ENCODE data around the gene FMN2. TPM values are rescaled to one million over a fixed set of nuclear protein-coding genes. Genes with fewer than 3 reads are reported as not detected.

Gene FMN2
- total RNA-seq, 1 experiment from 2014 or later, result 4.6 TPM

GRCh38 chr1:240503558-240503957 is 411.9 kb downstream of the FMN2 start:
- Histone ChIP-seq H3F3A (ENCODE audit: low read length, unreplicated experiment) (no peaks in the 10 kb centered on the region), H3K4me1 (ENCODE audit: insufficient read depth, low read length) (peaks cover 14% of the 10 kb centered on the region), H4K20me1 (ENCODE audit: low read length) (no peaks in the 10 kb centered on the region), H3K9me3 (ENCODE audit: low read length) (no peaks in the 10 kb centered on the region), H3K9ac (ENCODE audit: low read length) (no peak overlapping the region), H3K36me3 (ENCODE audit: low read depth, low read length) (no peaks in the 10 kb centered on the region), H2AFZ (ENCODE audit: low read length) (no peak overlapping the region), H3K79me2 (ENCODE audit: low read length) (no peaks in the 10 kb centered on the region), H3K27ac (ENCODE audit: low read length) (no peak overlapping the region), H3K27me3 (ENCODE audit: low read length) (peaks cover 18% of the 10 kb centered on the region), H3K4me3 (ENCODE audit: low read length) (no peak overlapping the region), H3K4me2 (ENCODE audit: low read length) (no peak overlapping the region), H3K9me2 (replicated peaks; ENCODE audit: low read length) (no peaks in the 10 kb centered on the region)
- BruUV-seq (replicated peaks), result no TSS peak
- ATAC-seq (no peak), DNase-seq (no peak)
- ChIA-PET POLR2A (ENCODE audit: unreplicated experiment) (no interaction called here), CTCF (no interaction called here)
- TF ChIP-seq, protein P1, sequence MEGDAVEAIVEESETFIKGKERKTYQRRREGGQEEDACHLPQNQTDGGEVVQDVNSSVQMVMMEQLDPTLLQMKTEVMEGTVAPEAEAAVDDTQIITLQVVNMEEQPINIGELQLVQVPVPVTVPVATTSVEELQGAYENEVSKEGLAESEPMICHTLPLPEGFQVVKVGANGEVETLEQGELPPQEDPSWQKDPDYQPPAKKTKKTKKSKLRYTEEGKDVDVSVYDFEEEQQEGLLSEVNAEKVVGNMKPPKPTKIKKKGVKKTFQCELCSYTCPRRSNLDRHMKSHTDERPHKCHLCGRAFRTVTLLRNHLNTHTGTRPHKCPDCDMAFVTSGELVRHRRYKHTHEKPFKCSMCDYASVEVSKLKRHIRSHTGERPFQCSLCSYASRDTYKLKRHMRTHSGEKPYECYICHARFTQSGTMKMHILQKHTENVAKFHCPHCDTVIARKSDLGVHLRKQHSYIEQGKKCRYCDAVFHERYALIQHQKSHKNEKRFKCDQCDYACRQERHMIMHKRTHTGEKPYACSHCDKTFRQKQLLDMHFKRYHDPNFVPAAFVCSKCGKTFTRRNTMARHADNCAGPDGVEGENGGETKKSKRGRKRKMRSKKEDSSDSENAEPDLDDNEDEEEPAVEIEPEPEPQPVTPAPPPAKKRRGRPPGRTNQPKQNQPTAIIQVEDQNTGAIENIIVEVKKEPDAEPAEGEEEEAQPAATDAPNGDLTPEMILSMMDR (conservative IDR thresholded peaks at IDR 0.05; ENCODE audit: low read depth, low read length), result no peak
- TF ChIP-seq EZH2phosphoT487 (IDR thresholded peaks at IDR 0.05; ENCODE audit: borderline replicate concordance, low read length) (no peak), EZH2 (IDR thresholded peaks at IDR 0.05; ENCODE audit: low read length, unreplicated experiment) (no peak)
- intact Hi-C loops (cut with micrococcal nuclease), result no loop called here

DNA sequence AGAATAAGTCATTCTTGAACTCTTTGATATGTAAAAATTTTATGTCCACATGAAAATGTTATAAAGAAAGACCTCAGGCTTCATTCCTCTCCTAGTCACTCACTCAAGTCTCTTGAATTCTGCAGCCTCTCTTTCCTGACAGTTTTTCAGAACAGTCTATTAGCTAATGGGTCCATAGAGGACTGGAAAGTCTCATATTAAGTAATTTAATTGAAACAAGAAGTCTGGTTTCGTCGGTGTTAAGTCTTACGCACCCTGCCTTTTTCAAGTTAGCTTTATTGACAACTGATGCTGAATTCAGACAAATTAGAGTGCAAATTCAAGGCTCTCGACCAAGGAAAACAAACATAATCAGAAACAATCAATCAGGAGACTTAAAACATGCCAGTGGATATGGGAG is 414.5 kb downstream of the FMN2 start:
- Histone ChIP-seq H3K27me3 (ENCODE audit: low read length) (peaks cover 23% of the 10 kb centered on the region), H3F3A (ENCODE audit: low read length, unreplicated experiment) (no peaks in the 10 kb centered on the region), H3K27ac (ENCODE audit: low read length) (no peak overlapping the region), H3K9ac (ENCODE audit: low read length) (no peak overlapping the region), H3K9me2 (replicated peaks; ENCODE audit: low read length) (no peaks in the 10 kb centered on the region), H4K20me1 (ENCODE audit: low read length) (no peaks in the 10 kb centered on the region), H3K4me3 (ENCODE audit: low read length) (no peak overlapping the region), H3K4me1 (ENCODE audit: insufficient read depth, low read length) (peaks cover 2% of the 10 kb centered on the region), H3K79me2 (ENCODE audit: low read length) (no peaks in the 10 kb centered on the region), H3K36me3 (ENCODE audit: low read depth, low read length) (no peaks in the 10 kb centered on the region), H2AFZ (ENCODE audit: low read length) (no peak overlapping the region), H3K9me3 (ENCODE audit: low read length) (no peaks in the 10 kb centered on the region), H3K4me2 (ENCODE audit: low read length) (no peak overlapping the region)
- TF ChIP-seq EZH2phosphoT487 (IDR thresholded peaks at IDR 0.05; ENCODE audit: borderline replicate concordance, low read length), result no peak
- TF ChIP-seq, protein P1 (conservative IDR thresholded peaks at IDR 0.05; ENCODE audit: low read depth, low read length), result no peak
- no peak for TF ChIP-seq EZH2 (IDR thresholded peaks at IDR 0.05; ENCODE audit: low read length, unreplicated experiment)
- no TSS peak for BruUV-seq (replicated peaks)
- DNase-seq (no peak), ATAC-seq (no peak)
- intact Hi-C loops (cut with micrococcal nuclease), result no loop called here
- CTCF ChIA-PET, result no interaction called here
- POLR2A ChIA-PET (ENCODE audit: unreplicated experiment), result no interaction called here

GRCh38 chr1:240508201-240508600 is 416.5 kb downstream of the FMN2 start:
- no peaks in the 10 kb centered on the region for H3K79me2 ChIP-seq (ENCODE audit: low read length)
- no peak overlapping the region for H3K9ac ChIP-seq (ENCODE audit: low read length)
- H2AFZ ChIP-seq (ENCODE audit: low read length), result no peak overlapping the region
- no peaks in the 10 kb centered on the region for H3K9me2 ChIP-seq (replicated peaks; ENCODE audit: low read length)
- H3K27ac ChIP-seq (ENCODE audit: low read length), result no peak overlapping the region
- H3K27me3 ChIP-seq (ENCODE audit: low read length), result peaks cover 23% of the 10 kb centered on the region
- H3K36me3 ChIP-seq (ENCODE audit: low read depth, low read length), result no peaks in the 10 kb centered on the region
- no peaks in the 10 kb centered on the region for H3K9me3 ChIP-seq (ENCODE audit: low read length)
- H3K4me3 ChIP-seq (ENCODE audit: low read length), result no peak overlapping the region
- no peaks in the 10 kb centered on the region for H4K20me1 ChIP-seq (ENCODE audit: low read length)
- TF ChIP-seq EZH2 (IDR thresholded peaks at IDR 0.05; ENCODE audit: low read length, unreplicated experiment), result no peak
- TF ChIP-seq, protein P1 (conservative IDR thresholded peaks at IDR 0.05; ENCODE audit: low read depth, low read length), result no peak
- ChIA-PET POLR2A (ENCODE audit: unreplicated experiment) (no interaction called here), CTCF (no interaction called here)
- BruUV-seq (replicated peaks), result no TSS peak
- DNase-seq (no peak), ATAC-seq (no peak)
- H3F3A ChIP-seq (ENCODE audit: low read length, unreplicated experiment), result no peaks in the 10 kb centered on the region
- H3K4me1 ChIP-seq (ENCODE audit: insufficient read depth, low read length), result no peaks in the 10 kb centered on the region
- intact Hi-C loops (cut with micrococcal nuclease), result no loop called here
- H3K4me2 ChIP-seq (ENCODE audit: low read length), result no peak overlapping the region

All from PC-3 (cell line).